Measurements from ENCODE around the gene CELF1. TPM values are rescaled to one million over a fixed set of nuclear protein-coding genes. Genes with fewer than 3 reads are reported as not detected.

The CELF1 gene
- total RNA-seq, 2 experiments from 2014 or later: 120 to 122 TPM

GRCh38 chr11:47516155-47516554 lies 36.8 kb downstream of the CELF1 start:
- intact Hi-C loops (cut with micrococcal nuclease): loop anchor here (5.0 kb wide), 1 partner anchor 36 kb away; the partner anchor contains the start of gene CELF1
- H3K36me3 Mint-ChIP-seq (ENCODE audit: low read depth): peaks cover 6% of the 10 kb centered on the region
- no peak overlapping the region for H3K4me3 Mint-ChIP-seq
- no peaks in the 10 kb centered on the region for H3K9me3 Mint-ChIP-seq
- peak overlapping the region; percentile 34 for H3K27ac Mint-ChIP-seq
- POLR2A ChIA-PET: interaction anchor here (0.6 to 1.6 kb wide), 4 partner anchors 9 to 47 kb away, joined by 3 to 6 read pairs (median 4); no protein-coding TSS in a partner anchor
- H3K27me3 Mint-ChIP-seq: no peaks in the 10 kb centered on the region
- TF ChIP-seq, protein P1, sequence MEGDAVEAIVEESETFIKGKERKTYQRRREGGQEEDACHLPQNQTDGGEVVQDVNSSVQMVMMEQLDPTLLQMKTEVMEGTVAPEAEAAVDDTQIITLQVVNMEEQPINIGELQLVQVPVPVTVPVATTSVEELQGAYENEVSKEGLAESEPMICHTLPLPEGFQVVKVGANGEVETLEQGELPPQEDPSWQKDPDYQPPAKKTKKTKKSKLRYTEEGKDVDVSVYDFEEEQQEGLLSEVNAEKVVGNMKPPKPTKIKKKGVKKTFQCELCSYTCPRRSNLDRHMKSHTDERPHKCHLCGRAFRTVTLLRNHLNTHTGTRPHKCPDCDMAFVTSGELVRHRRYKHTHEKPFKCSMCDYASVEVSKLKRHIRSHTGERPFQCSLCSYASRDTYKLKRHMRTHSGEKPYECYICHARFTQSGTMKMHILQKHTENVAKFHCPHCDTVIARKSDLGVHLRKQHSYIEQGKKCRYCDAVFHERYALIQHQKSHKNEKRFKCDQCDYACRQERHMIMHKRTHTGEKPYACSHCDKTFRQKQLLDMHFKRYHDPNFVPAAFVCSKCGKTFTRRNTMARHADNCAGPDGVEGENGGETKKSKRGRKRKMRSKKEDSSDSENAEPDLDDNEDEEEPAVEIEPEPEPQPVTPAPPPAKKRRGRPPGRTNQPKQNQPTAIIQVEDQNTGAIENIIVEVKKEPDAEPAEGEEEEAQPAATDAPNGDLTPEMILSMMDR (IDR thresholded peaks at IDR 0.05): no peak
- peaks cover 77% of the 10 kb centered on the region for H3K4me1 Mint-ChIP-seq (ENCODE audit: low read depth)
- CTCF ChIA-PET: interaction anchor here (1.1 to 1.4 kb wide), 4 partner anchors 8 to 24 kb away, joined by 3 read pairs; no protein-coding TSS in a partner anchor
- ATAC-seq (no peak), DNase-seq (no peak)

DNA sequence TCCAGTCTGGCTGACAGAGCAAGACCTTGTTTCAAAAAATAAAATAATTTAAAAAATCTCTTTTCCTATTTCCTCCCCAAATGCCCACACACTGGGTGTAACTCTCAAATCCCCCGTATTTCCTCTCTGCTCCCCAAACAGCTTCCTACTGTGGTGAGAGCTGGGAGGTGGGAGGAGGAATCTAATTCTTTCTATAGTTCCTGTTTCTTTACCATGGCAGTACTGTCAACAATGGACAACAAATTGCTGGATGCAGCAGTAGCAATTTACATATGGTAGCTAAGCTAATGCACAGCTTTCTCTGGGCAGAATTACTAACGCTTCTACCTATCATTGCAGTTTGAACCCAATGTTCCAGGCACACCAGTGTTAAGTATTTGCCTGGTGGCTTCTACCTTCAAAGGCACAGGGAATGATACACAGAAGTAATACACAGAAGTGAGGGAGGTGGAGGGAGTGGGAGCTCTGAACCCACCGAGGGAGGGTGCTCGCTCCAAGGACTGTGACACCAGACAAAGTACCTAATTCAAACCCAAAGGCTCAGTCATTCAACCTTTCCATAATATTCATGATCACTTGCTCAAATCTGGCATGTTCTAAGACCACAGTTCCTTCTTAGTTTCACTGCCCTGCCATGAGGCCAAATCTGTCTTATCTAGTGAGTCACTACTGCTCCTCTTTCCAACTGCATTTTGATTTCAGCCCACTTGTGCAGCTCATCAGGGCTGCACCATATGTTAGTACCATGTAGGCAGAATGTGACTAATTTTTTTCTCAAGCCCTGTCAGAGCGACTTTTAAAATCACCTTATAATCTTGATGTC lies 37.9 kb downstream of the CELF1 start:
- peaks cover 85% of the 10 kb centered on the region for H3K4me1 Mint-ChIP-seq (ENCODE audit: low read depth)
- ChIA-PET POLR2A (interaction anchor here (1.3 to 1.6 kb wide), 3 partner anchors 9 to 36 kb away, joined by 4 to 6 read pairs (median 5); no protein-coding TSS in a partner anchor), CTCF (interaction anchor here (0.8 to 1.4 kb wide), 8 partner anchors 9 to 41 kb away, joined by 3 to 5 read pairs (median 3); no protein-coding TSS in a partner anchor)
- no peak overlapping the region for H3K4me3 Mint-ChIP-seq
- TF ChIP-seq, protein P1 (IDR thresholded peaks at IDR 0.05): no peak
- no peaks in the 10 kb centered on the region for H3K9me3 Mint-ChIP-seq
- peak; percentile 70 for DNase-seq
- no peaks in the 10 kb centered on the region for H3K27me3 Mint-ChIP-seq
- peak overlapping the region; percentile 35 for H3K27ac Mint-ChIP-seq
- ATAC-seq: peak; percentile 97
- peaks cover 11% of the 10 kb centered on the region for H3K36me3 Mint-ChIP-seq (ENCODE audit: low read depth)
- intact Hi-C loops (cut with micrococcal nuclease): loop anchor here (5.0 kb wide), 1 partner anchor 37 kb away; the partner anchor contains the start of gene CELF1

DNA sequence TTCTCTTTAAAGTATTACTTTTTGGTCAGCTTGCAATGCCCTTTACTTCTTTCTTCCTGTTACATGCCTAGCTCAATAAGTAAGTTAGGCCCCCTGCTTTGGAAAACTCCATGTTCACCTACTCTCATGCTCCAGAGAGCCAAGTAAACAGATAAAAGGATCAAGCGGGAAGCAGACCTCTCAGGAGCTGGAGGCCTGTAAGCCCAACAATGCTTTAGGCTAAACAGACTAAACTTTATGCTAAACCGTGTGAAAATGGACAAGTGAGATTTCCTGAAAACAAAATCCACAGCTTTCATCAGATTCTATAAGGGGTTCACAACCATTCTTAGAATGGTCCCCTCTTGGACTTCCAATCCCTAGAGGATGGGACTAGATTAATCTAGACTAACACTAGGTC lies 40.2 kb downstream of the CELF1 start:
- Mint-ChIP-seq H3K27me3 (no peaks in the 10 kb centered on the region), H3K36me3 (ENCODE audit: low read depth) (peaks cover 12% of the 10 kb centered on the region), H3K9me3 (no peaks in the 10 kb centered on the region), H3K4me3 (no peak overlapping the region), H3K4me1 (ENCODE audit: low read depth) (peaks cover 86% of the 10 kb centered on the region), H3K27ac (peak overlapping the region; percentile 45)
- TF ChIP-seq, protein P1 (IDR thresholded peaks at IDR 0.05): no peak
- DNase-seq: no peak
- POLR2A ChIA-PET: interaction anchor here (0.8 to 1.2 kb wide), 2 partner anchors 19 to 27 kb away, joined by 3 read pairs; no protein-coding TSS in a partner anchor
- no peak for ATAC-seq
- CTCF ChIA-PET: interaction anchor here (0.8 to 2.0 kb wide), 5 partner anchors 19 to 41 kb away, joined by 4 to 7 read pairs (median 4); no protein-coding TSS in a partner anchor
- intact Hi-C loops (cut with micrococcal nuclease): no loop called here

- no peak for ATAC-seq
- CTCF ChIA-PET: interaction anchor here (0.8 to 2.0 kb wide), 4 partner anchors 20 to 41 kb away, joined by 4 to 7 read pairs (median 4); no protein-coding TSS in a partner anchor
- intact Hi-C loops (cut with micrococcal nuclease): no loop called here
- peaks cover 89% of the 10 kb centered on the region for H3K4me1 Mint-ChIP-seq (ENCODE audit: low read depth)
- H3K4me3 Mint-ChIP-seq: no peak overlapping the region
- TF ChIP-seq, protein P1 (IDR thresholded peaks at IDR 0.05): no peak
- H3K27me3 Mint-ChIP-seq: no peaks in the 10 kb centered on the region
- H3K27ac Mint-ChIP-seq: peak overlapping the region; percentile 7
- POLR2A ChIA-PET: interaction anchor here (0.8 to 1.4 kb wide), 2 partner anchors 13 to 41 kb away, joined by 3 read pairs; partner anchors contain the start of gene CELF1
- peaks cover 13% of the 10 kb centered on the region for H3K36me3 Mint-ChIP-seq (ENCODE audit: low read depth)
- no peak for DNase-seq
- H3K9me3 Mint-ChIP-seq: no peaks in the 10 kb centered on the region
Measured at GRCh38 chr11:47511917-47512316, 41.0 kb downstream of the CELF1 start.
